ENCODE measurements around the gene PRRT4. TPM values are rescaled to one million over a fixed set of nuclear protein-coding genes. Genes with fewer than 3 reads are reported as not detected.

PRRT4 gene
- polyA plus RNA-seq, 3 donors = 0.65 to 1.5 (median 1.0) TPM

- DNase-seq (ENCODE audit: extremely low read depth in 1 of 11, low read depth in 9 of 11, low spot score in 4 of 11) = no peak
Measured at GRCh38 chr7:128398016-128398840, 36.7 kb upstream of the PRRT4 start.

DNA sequence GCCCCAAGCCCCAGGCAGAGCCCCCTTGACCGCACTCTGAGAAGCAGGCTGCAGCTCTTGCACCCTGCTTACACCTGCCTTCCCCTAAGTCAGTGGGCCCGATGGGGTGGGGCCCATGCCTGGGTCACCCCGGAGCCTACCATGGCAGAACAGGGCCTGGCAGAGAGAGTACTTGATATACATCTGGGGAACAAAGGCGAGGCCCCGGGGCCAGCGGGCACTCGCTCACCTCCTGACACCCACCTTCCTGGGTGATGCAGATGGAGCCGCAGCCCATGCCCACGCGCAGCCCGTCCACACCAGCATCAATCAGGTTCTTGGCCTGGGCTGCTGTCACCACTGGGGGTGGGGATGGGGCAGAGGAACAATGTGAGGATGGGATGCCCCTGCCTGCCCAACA, 34.9 kb upstream of the PRRT4 start:
- no peak for DNase-seq (ENCODE audit: extremely low read depth in 1 of 11, low read depth in 9 of 11, low spot score in 4 of 11)

GRCh38 chr7:128395748-128396147, 34.3 kb upstream of the PRRT4 start:
- DNase-seq (ENCODE audit: extremely low read depth in 1 of 11, low read depth in 9 of 11, low spot score in 4 of 11) = no peak

DNA sequence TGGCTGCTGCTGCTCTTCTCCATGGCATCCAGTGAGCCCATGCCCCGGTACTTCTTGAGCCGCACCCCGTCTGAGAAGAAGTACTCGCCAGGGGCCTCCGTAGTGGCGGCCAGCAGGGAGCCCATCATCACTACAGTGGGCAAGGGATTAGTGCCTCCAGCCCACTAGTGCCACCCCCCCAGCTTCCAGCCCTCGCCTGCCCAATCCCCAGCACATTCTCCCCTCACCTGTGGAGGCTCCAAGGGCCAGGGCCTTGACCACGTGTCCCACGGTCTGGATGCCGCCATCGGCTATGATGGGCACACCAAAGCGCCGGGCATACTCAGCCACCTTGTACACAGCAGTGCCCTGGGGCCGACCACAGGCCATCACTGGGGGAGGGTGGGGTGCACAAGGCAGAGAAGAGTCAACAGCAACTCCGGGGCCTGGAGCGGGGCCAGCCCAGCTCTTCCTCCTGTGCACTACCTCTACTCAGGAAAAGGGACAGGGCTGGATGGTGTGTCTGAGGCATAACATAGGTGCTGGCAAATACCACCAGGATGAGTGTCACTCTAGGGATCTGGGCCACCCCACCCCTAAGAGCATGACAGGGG, 33.5 kb upstream of the PRRT4 start:
- DNase-seq (ENCODE audit: extremely low read depth in 1 of 11, low read depth in 9 of 11, low spot score in 4 of 11) = no peak

GRCh38 chr7:128393526-128394330, 32.2 kb upstream of the PRRT4 start:
- no peak for DNase-seq (ENCODE audit: extremely low read depth in 1 of 11, low read depth in 9 of 11, low spot score in 4 of 11)

DNA sequence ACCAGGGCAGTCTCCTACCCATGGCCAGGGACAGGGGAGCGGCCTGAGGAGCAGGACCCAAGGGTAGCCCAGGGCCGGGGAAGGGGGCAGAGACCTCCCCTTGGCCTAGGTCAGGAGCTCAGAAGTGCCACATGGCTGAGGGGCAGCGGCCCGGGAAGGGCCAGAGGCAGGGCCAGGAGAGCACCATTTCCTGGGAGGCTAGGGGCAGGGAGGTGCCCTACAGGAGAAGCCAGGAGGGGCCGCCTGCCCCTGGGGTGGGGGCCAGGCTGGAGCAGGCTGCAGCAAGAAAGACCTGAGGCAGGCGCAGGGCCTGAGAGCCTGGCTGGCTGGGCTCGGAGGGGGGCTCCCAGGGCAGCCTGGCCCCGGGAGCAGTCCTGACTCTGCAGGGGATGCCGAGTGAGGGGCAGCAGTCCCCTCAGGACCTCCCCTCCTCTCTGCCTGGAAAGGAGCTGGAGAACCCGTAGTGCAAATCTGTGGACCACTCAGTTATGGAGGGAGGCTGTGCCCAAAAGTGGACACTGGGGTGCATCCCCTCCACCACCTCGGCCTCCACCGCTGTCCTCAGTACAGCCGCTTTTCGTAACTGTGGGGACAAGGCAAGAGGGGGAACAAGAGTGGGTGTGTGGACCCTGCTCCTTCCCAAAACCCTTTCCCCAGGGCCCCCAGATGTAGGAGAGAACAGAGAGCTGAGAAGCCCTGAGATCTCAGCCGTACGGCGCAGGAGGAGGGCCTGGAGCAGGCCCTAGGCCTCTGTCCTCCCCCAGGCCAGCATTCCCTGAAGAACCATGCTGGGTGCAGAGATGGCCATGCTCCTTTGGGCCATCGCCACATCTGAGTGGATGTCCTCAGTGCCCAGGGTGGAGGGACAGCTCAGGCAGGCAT, 31.2 kb upstream of the PRRT4 start:
- DNase-seq (ENCODE audit: extremely low read depth in 1 of 11, low read depth in 9 of 11, low spot score in 4 of 11) = no peak

- DNase-seq (ENCODE audit: extremely low read depth in 1 of 11, low read depth in 9 of 11, low spot score in 4 of 11) = no peak
Measured at GRCh38 chr7:128391805-128392204, 30.3 kb upstream of the PRRT4 start.

GRCh38 chr7:128390871-128391565, 29.5 kb upstream of the PRRT4 start:
- DNase-seq (ENCODE audit: extremely low read depth in 1 of 11, low read depth in 9 of 11, low spot score in 4 of 11) = no peak

DNA sequence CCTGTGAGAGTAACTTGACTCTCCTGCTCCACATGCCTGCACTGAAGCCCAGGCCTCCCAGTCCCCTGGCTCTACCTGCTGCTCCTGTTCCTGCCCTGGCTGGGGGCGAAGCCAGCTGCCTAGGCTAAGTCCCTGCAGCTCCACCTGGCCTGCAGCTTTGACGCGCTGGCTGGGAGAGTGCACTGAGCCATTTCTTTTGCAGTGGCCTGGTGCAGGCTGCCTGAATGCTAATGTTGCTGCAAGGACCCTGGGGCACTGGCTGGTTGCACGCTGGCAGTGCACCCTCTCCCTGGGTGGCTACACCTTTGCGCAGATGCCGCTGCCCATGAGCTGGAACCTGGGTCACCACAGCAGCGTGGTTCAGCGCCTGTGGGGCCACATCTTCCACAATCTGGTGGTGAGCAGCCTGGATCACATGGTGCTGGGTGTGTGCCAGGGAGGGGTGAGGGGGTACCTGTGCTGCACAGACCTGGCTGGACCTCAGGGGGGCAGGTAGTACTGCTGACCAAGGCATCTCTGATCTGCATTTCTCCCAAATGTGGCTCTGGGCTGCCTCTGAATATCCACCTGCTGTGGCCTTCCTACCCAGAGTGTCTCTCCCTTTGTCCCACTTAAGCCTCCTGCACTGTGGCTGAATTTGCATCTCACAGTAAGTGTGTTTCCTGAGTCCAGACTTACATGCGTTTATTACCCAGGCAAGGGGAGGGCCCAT, 28.3 kb upstream of the PRRT4 start:
- no peak for DNase-seq (ENCODE audit: extremely low read depth in 1 of 11, low read depth in 9 of 11, low spot score in 4 of 11)

- no peak for DNase-seq (ENCODE audit: extremely low read depth in 1 of 11, low read depth in 9 of 11, low spot score in 4 of 11)
Measured at GRCh38 chr7:128389085-128389617, 27.7 kb upstream of the PRRT4 start.

GRCh38 chr7:128388145-128388485, 26.6 kb upstream of the PRRT4 start:
- DNase-seq (ENCODE audit: extremely low read depth in 1 of 11, low read depth in 9 of 11, low spot score in 4 of 11) = no peak

GRCh38 chr7:128387216-128388144, 26.0 kb upstream of the PRRT4 start:
- peak in 6 of 11 donors; percentile 51 to 75 (median 70) for DNase-seq (ENCODE audit: extremely low read depth in 1 of 11, low read depth in 9 of 11, low spot score in 4 of 11)

- DNase-seq (ENCODE audit: extremely low read depth in 1 of 11, low read depth in 9 of 11, low spot score in 4 of 11) = no peak
Measured at GRCh38 chr7:128385988-128386925, 24.8 kb upstream of the PRRT4 start.

DNA sequence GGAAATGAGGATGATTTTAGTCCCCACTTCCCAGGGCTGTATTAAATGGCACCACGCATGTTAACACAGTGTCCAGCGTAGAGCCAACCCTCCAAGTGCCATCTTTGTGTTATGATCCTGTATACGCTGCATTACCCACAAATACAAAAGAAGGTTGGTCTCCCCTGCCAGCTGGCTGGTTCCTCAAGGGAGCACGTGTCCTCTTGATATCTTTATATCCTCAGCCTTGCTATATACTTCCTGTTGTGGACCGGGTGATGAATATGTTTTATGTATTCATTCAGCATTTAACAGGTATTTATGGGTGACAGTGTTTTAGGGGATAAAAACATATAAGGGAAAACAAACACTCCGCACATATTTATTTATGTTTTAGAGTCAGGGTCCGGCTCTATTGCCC, 23.2 kb upstream of the PRRT4 start:
- DNase-seq (ENCODE audit: extremely low read depth in 1 of 11, low read depth in 9 of 11, low spot score in 4 of 11) = no peak

- no peak for DNase-seq (ENCODE audit: extremely low read depth in 1 of 11, low read depth in 9 of 11, low spot score in 4 of 11)
Measured at GRCh38 chr7:128383776-128384175, 22.3 kb upstream of the PRRT4 start.

Measured in renal cortex interstitium (tissue), 11 donors.